Left lung (tissue), 10 donors: ENCODE data around the gene IGFBP4. TPM values are rescaled to one million over a fixed set of nuclear protein-coding genes. Genes with fewer than 3 reads are reported as not detected.

Source experiments
- ATAC-seq: fragments of 200-7000 bp; cut with Tn5 transposase; one replicate; pipeline ENCODE4 v1.9.1; 2020; ENCODE audit warnings: moderate library complexity
- DNase-seq, 4 donors: peaks; one replicate each; pipeline ENCODE4 v3.0.0-alpha.2; 2013 to 2020
- H3K27ac ChIP-seq, 2 donors: fragments of 200-600 bp; sonication (generic) in 1 of 2; one replicate each; pipeline versions ENCODE4 v1.5.0 to v1.8.0; 2020 to 2021
- H3K27me3 ChIP-seq, 2 donors: fragments of 200-600 bp; sonication (generic) in 1 of 2; one replicate each; pipeline versions ENCODE4 v1.5.0 to v1.8.0; 2020 to 2021
- H3K36me3 ChIP-seq, 2 donors: fragments of 200-600 bp; sonication (generic) in 1 of 2; one replicate each; pipeline versions ENCODE4 v1.5.0 to v1.8.0; 2020 to 2021
- H3K4me1 ChIP-seq, 2 donors: fragments of 200-600 bp; one replicate each; pipeline ENCODE4 v1.8.0; 2021
- H3K4me3 ChIP-seq, 2 donors: fragments of 200-600 bp; sonication (generic) in 1 of 2; one replicate each; pipeline versions ENCODE4 v1.5.0 to v1.8.0; 2020 to 2021; ENCODE audit warnings: mild to moderate bottlenecking in 1 of 2
- H3K9me3 ChIP-seq, 2 donors: fragments of 200-600 bp; sonication (generic) in 1 of 2; one replicate each; pipeline versions ENCODE4 v1.5.0 to v1.8.0; 2020 to 2021
- CTCF ChIP-seq, 2 donors: fragments of 200-600 bp; sonication (generic) in 1 of 2; IDR thresholded peaks; one replicate each; pipeline versions ENCODE4 v1.5.0 to v1.8.0; 2021; ENCODE audit warnings: antibody characterized with exemption in 2 of 2
- intact Hi-C, 2 donors: fragments of 100-400 bp; cut with DNase I; formaldehyde crosslinking; loops; one replicate each; pipeline versions ENCODE4 v1.11.2 to v1.14.2; 2022
- polyA plus RNA-seq, 6 donors: library from polyadenylated mRNA; unstranded; fragments of 120-200 nt; gene quantifications; one replicate each; pipeline ENCODE4 v1.2.1, GENCODE V29; 2013; ENCODE audit not compliant: insufficient read length in 6 of 6
- total RNA-seq, 2 donors: library from RNA; stranded (reverse); fragmentation: NEBNext Ultra II Directional; extraction: Animal tissue kit (Norgen Biotek cat#: 25700); gene quantifications; one replicate each; pipeline ENCODE4 v1.2.1, GENCODE V29; 2021
- donor health status: DM: no; HTN: yes; CAD: no.
- donor health status: DM: no; HTN: no; CAD: no.

Gene IGFBP4
- total and polyA plus RNA-seq, 8 donors: 207 to 407 (median 240) TPM

- DNase-seq: no peak
- Histone ChIP-seq H3K27ac (no peak overlapping the region), H3K4me1 (peaks cover 15 to 17% of the 10 kb centered on the region in 2 donors), H3K27me3 (peaks cover 0 to 14% of the 10 kb centered on the region in 2 donors), H3K36me3 (no peaks in the 10 kb centered on the region), H3K9me3 (no peaks in the 10 kb centered on the region), H3K4me3 (no peak overlapping the region)
- no peak for ATAC-seq
- no peak for TF ChIP-seq CTCF (IDR thresholded peaks at IDR 0.05)
- intact Hi-C loops: no loop called here
Measured at GRCh38 chr17:40503154-40503553, 59.9 kb downstream of the IGFBP4 start.

- no peaks in the 10 kb centered on the region for H3K27me3 ChIP-seq
- no peaks in the 10 kb centered on the region for H3K9me3 ChIP-seq
- H3K4me1 ChIP-seq: peaks cover under 1 to 1% of the 10 kb centered on the region in 2 donors
- no peak overlapping the region for H3K4me3 ChIP-seq
- no peak for ATAC-seq
- H3K36me3 ChIP-seq: no peaks in the 10 kb centered on the region
- no peak for TF ChIP-seq CTCF (IDR thresholded peaks at IDR 0.05)
- DNase-seq: peak in 1 of 4 donors; percentile 4
- intact Hi-C loops: no loop called here
- H3K27ac ChIP-seq: no peak overlapping the region
Measured at GRCh38 chr17:40506786-40507185, 63.5 kb downstream of the IGFBP4 start.

Other genes starting within 250 kb of the IGFBP4 start
- gene WIPF2, start 224.1 kb upstream of the IGFBP4 start, total RNA-seq: 10 to 100 TPM; 35.5 to 35.8 TPM
- 10 to 100 TPM; 29.0 to 34.4 (median 30.8) TPM for gene WIPF2, start 224.1 kb upstream of the IGFBP4 start, polyA plus RNA-seq
- gene CDC6, start 155.6 kb upstream of the IGFBP4 start, total RNA-seq: 10 to 100 TPM; 12.8 to 24.1 TPM
- gene CDC6, start 155.6 kb upstream of the IGFBP4 start, polyA plus RNA-seq: 10 to 100 TPM; 15.6 to 25.9 (median 20.3) TPM
- 10 to 100 TPM; 54.7 to 62.6 TPM for gene RARA, start 134.3 kb upstream of the IGFBP4 start, total RNA-seq
- 10 to 100 TPM; 45.5 to 58.6 (median 52.4) TPM for gene RARA, start 134.3 kb upstream of the IGFBP4 start, polyA plus RNA-seq
- 1 to 10 TPM; 3.0 to 3.6 TPM for gene GJD3, start 78.7 kb upstream of the IGFBP4 start, total RNA-seq
- gene GJD3, start 78.7 kb upstream of the IGFBP4 start, polyA plus RNA-seq: under 1 TPM in 1 of 6 donors, not detected in 5; 0.18 TPM
- 10 to 100 TPM; 18.1 to 40.0 TPM for gene TOP2A, start 25.6 kb upstream of the IGFBP4 start, total RNA-seq
- gene TOP2A, start 25.6 kb upstream of the IGFBP4 start, polyA plus RNA-seq: 100 to 1,000 TPM; 116 to 314 (median 158) TPM
- 1 to 10 TPM in 1 of 2 donors, under 1 TPM in 1; 0.23 to 1.6 TPM for gene TNS4, start 58.2 kb downstream of the IGFBP4 start, total RNA-seq
- under 1 TPM in 4 of 6 donors, not detected in 2; 0.03 to 0.18 (median 0.13) TPM for gene TNS4, start 58.2 kb downstream of the IGFBP4 start, polyA plus RNA-seq
- 1 to 10 TPM in 1 of 2 donors, under 1 TPM in 1; 0.35 to 1.6 TPM for gene CCR7, start 122.0 kb downstream of the IGFBP4 start, total RNA-seq
- 1 to 10 TPM in 2 of 6 donors, under 1 TPM in 4; 0.48 to 1.3 (median 0.79) TPM for gene CCR7, start 122.0 kb downstream of the IGFBP4 start, polyA plus RNA-seq
- 10 to 100 TPM; 83.9 to 87.6 TPM for gene SMARCE1, start 204.4 kb downstream of the IGFBP4 start, total RNA-seq
- gene SMARCE1, start 204.4 kb downstream of the IGFBP4 start, polyA plus RNA-seq: 100 to 1,000 TPM; 217 to 262 (median 235) TPM
- gene KRT222, start 221.7 kb downstream of the IGFBP4 start, total RNA-seq: under 1 TPM in 1 of 2 donors, not detected in 1; 0.55 TPM
- gene KRT222, start 221.7 kb downstream of the IGFBP4 start, polyA plus RNA-seq: under 1 TPM; 0.21 to 0.61 (median 0.37) TPM